NT2/D1 (cell line): ENCODE data around the gene STK32B.

Experiments used
- DNase-seq: peaks from one replicate; pipeline ENCODE4 v3.0.0-alpha.2; 2011; ENCODE audit warnings: low read depth, low spot score
- H3K27me3 ChIP-seq: 2 replicates; pipeline ENCODE4 v1.6.0; 2011; ENCODE audit warnings: mild to moderate bottlenecking; ENCODE audit not compliant: insufficient read length, insufficient read depth
- H3K36me3 ChIP-seq: 2 replicates; pipeline ENCODE4 v1.6.1; 2011; ENCODE audit warnings: mild to moderate bottlenecking, low read length, mixed read lengths; ENCODE audit not compliant: insufficient read depth, insufficient read length
- H3K4me1 ChIP-seq: 2 replicates; pipeline ENCODE4 v1.5.1; 2011; ENCODE audit not compliant: insufficient read depth, insufficient read length
- H3K4me3 ChIP-seq: 2 replicates; pipeline ENCODE4 v1.5.1; 2011; ENCODE audit warnings: low read depth; ENCODE audit not compliant: insufficient read length
- H3K9ac ChIP-seq: 2 replicates; pipeline ENCODE4 v1.6.0; 2011; ENCODE audit warnings: low read depth; ENCODE audit not compliant: insufficient read length
- H3K9me3 ChIP-seq: 2 replicates; pipeline ENCODE4 v1.5.1; 2011; ENCODE audit warnings: mild to moderate bottlenecking, low read length; ENCODE audit not compliant: insufficient read depth
- SUZ12 ChIP-seq: IDR thresholded peaks from 2 replicates; pipeline ENCODE4 v1.6.1; 2011; ENCODE audit not compliant: insufficient read length, insufficient read depth; ENCODE audit errors: extremely low read depth
- YY1 ChIP-seq: IDR thresholded peaks from 2 replicates; pipeline ENCODE4 v1.6.1; 2011; ENCODE audit not compliant: insufficient read length, insufficient read depth
- ZNF274 ChIP-seq: IDR thresholded peaks from 2 replicates; pipeline ENCODE4 v1.6.1; 2011; ENCODE audit warnings: mild to moderate bottlenecking, low read depth, low read length

The STK32B gene

GRCh38 chr4:5098176-5098575 lies 46.9 kb downstream of the STK32B start:
- Histone ChIP-seq H3K36me3 (no peaks in the 10 kb centered on the region), H3K9ac (no peak overlapping the region), H3K4me3 (no peak overlapping the region), H3K9me3 (peaks cover 10% of the 10 kb centered on the region; the same call in 1 of the 2 replicates), H3K4me1 (no peaks in the 10 kb centered on the region), H3K27me3 (no peaks in the 10 kb centered on the region)
- TF ChIP-seq ZNF274 (no peak), YY1 (no peak), SUZ12 (no peak)
- no peak for DNase-seq

DNA sequence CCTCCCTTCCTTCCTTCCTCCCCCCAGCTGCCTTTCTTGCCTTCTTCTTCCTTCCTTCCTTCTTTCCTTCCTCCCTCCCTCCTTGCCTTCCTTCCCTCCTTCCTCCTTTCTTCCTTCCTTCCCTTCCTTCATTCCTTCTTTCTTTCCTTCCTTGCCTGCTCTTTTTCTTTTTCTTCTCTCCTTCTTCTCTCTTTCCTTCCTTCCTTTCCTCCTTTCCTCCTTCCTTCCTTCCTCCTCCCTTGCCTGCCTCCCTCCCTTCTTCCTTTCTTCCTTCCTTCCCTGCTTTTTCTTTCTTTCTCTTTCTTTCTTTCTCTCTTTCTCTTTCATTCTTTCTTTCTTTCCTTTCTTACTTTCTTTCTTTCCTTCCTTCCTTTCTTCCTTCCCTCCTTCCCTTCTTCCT lies 49.1 kb downstream of the STK32B start:
- Histone ChIP-seq H3K36me3 (no peaks in the 10 kb centered on the region), H3K9ac (no peak overlapping the region), H3K4me1 (no peaks in the 10 kb centered on the region), H3K27me3 (no peaks in the 10 kb centered on the region), H3K4me3 (no peak overlapping the region), H3K9me3 (peaks cover 10% of the 10 kb centered on the region; the same call in 1 of the 2 replicates)
- DNase-seq = no peak
- TF ChIP-seq YY1 (no peak), ZNF274 (no peak), SUZ12 (no peak)

DNA sequence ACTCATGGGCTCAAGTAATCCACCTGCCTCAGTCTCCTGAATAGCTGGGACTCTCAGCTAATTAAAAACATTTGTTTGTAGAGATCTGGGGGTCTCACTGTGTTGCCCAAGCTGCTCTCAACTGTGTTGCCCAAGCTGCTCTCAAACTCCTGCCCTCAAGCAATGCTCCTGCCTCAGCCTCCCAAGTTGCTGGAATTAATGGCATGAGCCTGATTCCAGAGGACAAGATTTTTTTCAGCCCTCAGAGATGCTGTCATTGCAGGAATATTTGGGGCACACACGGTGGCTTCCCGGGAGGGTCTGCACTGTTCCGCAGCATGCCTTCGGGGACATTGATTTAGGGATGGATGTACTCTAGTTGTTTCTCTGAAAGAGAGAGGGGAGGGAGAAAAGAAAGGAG lies 49.7 kb downstream of the STK32B start:
- no peak overlapping the region for H3K4me3 ChIP-seq
- no peak for DNase-seq
- H3K36me3 ChIP-seq = no peaks in the 10 kb centered on the region
- no peaks in the 10 kb centered on the region for H3K4me1 ChIP-seq
- peaks cover 10% of the 10 kb centered on the region; the same call in 1 of the 2 replicates for H3K9me3 ChIP-seq
- TF ChIP-seq ZNF274 (no peak), SUZ12 (no peak), YY1 (no peak)
- H3K27me3 ChIP-seq = no peaks in the 10 kb centered on the region
- H3K9ac ChIP-seq = no peak overlapping the region

- no peaks in the 10 kb centered on the region for H3K36me3 ChIP-seq
- H3K9ac ChIP-seq = no peak overlapping the region
- peaks cover 10% of the 10 kb centered on the region; the same call in 1 of the 2 replicates for H3K9me3 ChIP-seq
- no peaks in the 10 kb centered on the region for H3K4me1 ChIP-seq
- no peaks in the 10 kb centered on the region for H3K27me3 ChIP-seq
- TF ChIP-seq ZNF274 (no peak), YY1 (no peak), SUZ12 (no peak)
- no peak overlapping the region for H3K4me3 ChIP-seq
- DNase-seq = no peak
These were observed 50.3 kb downstream of the STK32B start for GRCh38 chr4:5101571-5101970.

- Histone ChIP-seq H3K9ac (no peak overlapping the region), H3K9me3 (no peaks in the 10 kb centered on the region), H3K4me1 (no peaks in the 10 kb centered on the region), H3K36me3 (no peaks in the 10 kb centered on the region), H3K4me3 (no peak overlapping the region), H3K27me3 (no peaks in the 10 kb centered on the region)
- TF ChIP-seq YY1 (no peak), SUZ12 (no peak), ZNF274 (no peak)
- no peak for DNase-seq
These were observed 59.6 kb downstream of the STK32B start for GRCh38 chr4:5110901-5111300.

DNA sequence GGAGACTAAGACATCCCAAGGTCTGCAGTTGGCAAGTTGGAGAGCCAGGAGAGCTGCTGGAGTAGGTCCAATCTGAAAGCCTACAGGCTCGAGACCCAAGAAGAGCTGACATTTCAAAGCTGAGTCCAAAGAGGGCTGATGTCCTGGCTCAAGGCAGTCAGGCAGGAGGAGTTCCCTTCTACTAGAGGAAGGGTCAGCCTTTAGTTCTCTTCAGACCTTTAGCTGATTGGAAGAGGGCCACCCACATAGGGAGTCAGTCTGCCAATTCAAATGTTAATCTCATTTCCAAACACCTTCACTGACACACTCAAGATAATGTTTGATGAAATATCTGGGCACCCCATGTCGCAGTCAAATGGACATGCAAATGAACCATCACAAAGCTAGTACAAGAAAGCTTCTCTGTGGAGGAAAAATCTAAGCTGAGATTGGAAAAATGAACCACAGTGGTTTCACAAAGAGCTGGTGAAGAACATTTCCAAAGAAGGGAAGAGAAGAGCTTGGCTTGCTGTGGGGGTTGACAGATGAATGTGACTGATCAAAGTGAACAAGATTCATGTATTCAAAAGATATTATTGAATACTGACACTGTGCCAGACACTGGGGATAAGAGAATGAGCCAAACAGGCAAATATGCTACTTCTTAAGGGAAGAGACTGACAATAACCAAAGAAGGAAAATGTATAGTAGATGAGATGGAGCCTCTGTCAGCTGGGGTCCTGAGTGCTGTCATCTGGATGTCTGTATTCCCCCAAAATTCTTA lies 61.2 kb downstream of the STK32B start:
- DNase-seq = no peak

GRCh38 chr4:5114950-5115349 lies 63.7 kb downstream of the STK32B start:
- Histone ChIP-seq H3K4me3 (no peak overlapping the region), H3K36me3 (no peaks in the 10 kb centered on the region), H3K9ac (no peak overlapping the region), H3K9me3 (no peaks in the 10 kb centered on the region), H3K4me1 (no peaks in the 10 kb centered on the region), H3K27me3 (no peaks in the 10 kb centered on the region)
- DNase-seq = no peak
- TF ChIP-seq ZNF274 = no peak
- TF ChIP-seq SUZ12 = no peak
- TF ChIP-seq YY1 = no peak

More for the DNA sequence above, 61.2 kb downstream of the STK32B start:
- TF ChIP-seq YY1 = no peak
- no peak for TF ChIP-seq SUZ12
- no peak for TF ChIP-seq ZNF274
- Histone ChIP-seq H3K36me3 (no peaks in the 10 kb centered on the region), H3K9me3 (no peaks in the 10 kb centered on the region), H3K4me3 (no peak overlapping the region), H3K4me1 (no peaks in the 10 kb centered on the region), H3K27me3 (no peaks in the 10 kb centered on the region), H3K9ac (no peak overlapping the region)
